Measurements from ENCODE around the gene COX6B2.

The COX6B2 gene

GRCh38 chr19:55362174-55362989 is 7.9 kb upstream of the COX6B2 start:
- no peak for DNase-seq

DNA sequence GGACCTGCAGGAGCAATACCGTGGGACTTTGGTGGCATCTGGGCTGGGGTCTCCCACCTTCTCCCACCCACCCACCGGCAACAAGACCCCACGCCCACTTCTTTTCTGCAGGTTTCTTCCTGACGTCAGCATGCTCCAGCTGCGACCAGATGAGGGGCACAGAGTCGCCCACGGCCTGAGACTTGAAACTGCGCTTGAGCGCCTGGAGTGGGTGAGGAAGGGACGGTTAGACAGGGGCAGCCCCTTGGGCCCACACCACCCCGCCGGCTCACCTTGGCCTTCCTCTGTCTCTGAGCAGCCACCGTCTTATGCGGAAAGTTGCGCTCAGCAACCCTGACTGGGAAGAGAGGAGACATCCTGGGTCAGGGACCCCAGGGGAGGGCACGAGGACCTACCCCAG is 6.4 kb upstream of the COX6B2 start:
- no peak for DNase-seq

- no peak for DNase-seq
These were observed 4.7 kb upstream of the COX6B2 start for GRCh38 chr19:55358943-55359908.

- no peak for DNase-seq
These were observed 4.0 kb upstream of the COX6B2 start for GRCh38 chr19:55358493-55358892.

- DNase-seq = no peak
These were observed 798 bp upstream of the COX6B2 start for GRCh38 chr19:55355213-55355821.

- DNase-seq = no peak
These were observed 469 bp downstream of the COX6B2 start for GRCh38 chr19:55353803-55354697.

GRCh38 chr19:55353356-55353802 is 1.1 kb downstream of the COX6B2 start:
- no peak for DNase-seq

DNA sequence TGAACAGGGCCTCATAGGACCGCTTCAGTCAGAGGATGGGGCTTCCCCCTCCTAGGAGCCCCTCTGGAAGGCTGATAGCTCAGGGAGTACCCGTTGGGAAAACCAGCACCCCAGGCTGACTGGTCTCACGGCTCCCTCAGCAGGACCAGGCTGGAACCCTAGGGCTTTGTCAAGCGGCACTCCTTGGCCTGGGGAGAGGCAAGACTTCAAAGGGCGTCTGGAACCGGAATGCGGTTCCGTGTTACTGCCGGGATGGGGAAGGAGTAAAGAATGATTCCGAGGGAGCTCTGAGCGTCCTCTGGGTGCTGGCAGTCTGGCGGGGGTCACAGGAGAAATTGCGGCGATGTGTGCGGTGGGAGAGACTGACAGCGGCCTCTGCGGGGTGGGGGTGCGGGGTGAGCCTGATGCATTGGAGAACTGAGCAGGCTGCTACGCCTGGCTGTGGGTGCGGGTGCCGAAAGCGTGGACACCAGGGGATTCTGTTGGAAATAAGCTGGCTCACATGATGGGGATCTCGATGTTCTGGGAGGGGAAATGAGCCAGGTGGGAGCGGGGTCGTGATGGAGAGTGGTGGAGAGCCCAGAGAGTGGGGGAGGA is 1.9 kb downstream of the COX6B2 start:
- DNase-seq = no peak

- no peak for DNase-seq
These were observed 2.5 kb downstream of the COX6B2 start for GRCh38 chr19:55352040-55352439.

DNA sequence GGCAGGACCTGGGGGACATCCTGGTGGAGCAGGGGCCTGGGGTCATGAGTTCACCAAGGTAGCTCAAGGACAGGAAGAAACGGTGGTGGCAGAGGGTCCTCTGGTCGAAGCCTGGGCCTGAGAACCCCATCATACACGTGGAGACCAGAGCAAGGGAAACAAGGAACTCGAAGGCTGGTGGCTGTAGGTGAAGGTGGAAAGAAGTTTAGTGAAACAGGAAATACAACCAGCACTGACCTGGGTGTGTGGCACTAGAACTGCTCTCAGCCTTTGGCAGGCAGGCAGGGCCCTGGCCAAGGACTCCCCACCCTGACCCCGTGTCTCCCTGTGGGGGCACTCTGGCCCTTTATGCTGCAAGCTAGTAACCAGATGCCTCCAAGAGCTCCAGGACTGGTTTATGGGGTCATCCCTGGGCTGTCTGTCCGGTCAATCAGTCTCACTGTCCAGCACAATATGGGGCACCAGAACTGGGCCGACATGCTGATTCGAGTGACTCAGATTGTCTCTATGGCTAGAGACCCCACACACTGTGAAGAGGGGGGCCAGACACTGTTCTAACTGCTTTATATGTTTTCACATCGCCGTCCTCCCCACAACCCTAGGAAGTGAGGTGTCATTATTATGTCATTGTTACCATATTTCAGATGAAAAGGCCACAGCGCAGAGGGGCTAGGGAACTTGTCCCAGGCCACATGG is 3.8 kb downstream of the COX6B2 start:
- DNase-seq = no peak

- DNase-seq = no peak
These were observed 6.0 kb downstream of the COX6B2 start for GRCh38 chr19:55348317-55349034.

DNA sequence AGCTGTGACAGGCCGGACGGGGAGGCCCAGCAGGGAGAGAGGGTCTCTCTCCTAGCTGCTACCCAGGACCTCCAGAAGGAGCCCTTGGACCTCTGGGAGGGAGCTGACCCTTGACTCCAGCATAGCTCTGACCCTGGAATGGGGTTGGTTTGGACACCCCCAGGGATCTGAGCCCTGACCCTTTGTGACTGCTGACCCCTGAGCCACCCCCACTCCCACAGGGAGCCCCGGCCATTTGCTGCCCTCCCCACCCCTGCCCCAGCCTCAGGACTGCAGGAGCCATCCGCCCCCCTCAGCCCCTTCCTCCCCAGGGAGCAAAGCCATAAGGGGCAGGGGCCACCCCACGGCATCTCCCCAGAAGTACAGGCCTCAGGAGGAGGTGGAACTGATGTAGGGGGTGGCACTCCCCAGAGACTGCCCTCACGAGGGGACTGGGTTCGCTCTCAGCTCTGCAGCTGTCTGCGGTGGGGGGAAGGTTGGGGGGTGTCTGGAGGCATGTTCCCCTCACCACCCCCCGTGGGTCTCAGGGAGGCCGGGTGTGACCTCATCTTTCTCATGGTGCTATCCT is 7.0 kb downstream of the COX6B2 start:
- no peak for DNase-seq

DNA sequence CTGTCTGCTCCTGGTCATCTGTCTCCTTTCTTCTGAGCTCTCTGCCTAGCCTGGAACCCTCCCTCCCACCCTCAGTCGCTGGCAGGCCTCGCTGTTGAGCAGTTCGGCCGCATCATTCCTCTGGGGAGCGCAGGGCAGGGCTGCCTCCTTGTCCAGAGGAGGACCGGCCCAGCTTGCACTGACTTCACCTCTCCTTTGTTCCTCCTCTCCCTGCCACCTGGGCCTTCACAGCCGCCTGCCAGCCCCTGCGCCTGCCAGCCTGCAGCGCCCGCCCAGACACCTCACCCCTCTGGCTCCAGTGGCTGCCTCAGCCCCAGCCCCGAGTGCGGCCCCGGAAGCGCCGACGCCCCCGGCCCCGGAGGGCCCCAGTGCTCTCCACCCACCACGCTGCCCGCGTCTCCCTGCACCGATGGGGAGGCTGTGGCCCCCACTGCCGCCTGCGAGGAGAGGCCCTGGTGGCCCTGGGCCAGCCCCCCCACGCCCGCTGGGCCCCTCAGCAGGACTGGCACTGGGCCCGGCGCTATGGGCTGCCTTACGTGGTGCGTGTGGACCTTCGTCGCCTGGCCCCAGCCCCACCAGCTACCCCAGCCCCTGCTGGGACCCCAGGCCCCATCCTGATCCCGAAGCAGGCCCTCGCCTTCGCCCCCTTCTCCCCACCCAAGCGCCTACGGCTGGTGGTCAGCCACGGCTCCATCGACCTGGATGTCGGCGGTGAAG is 7.6 kb downstream of the COX6B2 start:
- DNase-seq = no peak

- no peak for DNase-seq
These were observed 8.4 kb downstream of the COX6B2 start for GRCh38 chr19:55345818-55346724.

GRCh38 chr19:55345101-55345817 is 9.3 kb downstream of the COX6B2 start:
- no peak for DNase-seq

- DNase-seq = no peak
These were observed 10.1 kb downstream of the COX6B2 start for GRCh38 chr19:55344444-55344843.
